ENCODE measurements around the gene ADAMTS8. TPM values are rescaled to one million over a fixed set of nuclear protein-coding genes. Genes with fewer than 3 reads are reported as not detected.
"Not testable (repeated sequence)": the region's sequence is repeated elsewhere in the genome, so short reads cannot be mapped to it uniquely, and the experiment has no call there.

The ADAMTS8 gene
- total RNA-seq, 2 donors from 2014 or later, result 1.00 to 4.0 TPM

GRCh38 chr11:130441719-130442118 is 13.3 kb upstream of the ADAMTS8 start:
- no peaks in the 10 kb centered on the region for H3K36me3 ChIP-seq (ENCODE audit: control insufficient read depth, insufficient read depth, low read length)
- no peak overlapping the region for H3K27ac ChIP-seq (ENCODE audit: low read depth, low read length)
- no peak overlapping the region for H3K9ac ChIP-seq (ENCODE audit: extremely low read depth, low read length, poor library complexity, severe bottlenecking)
- peaks cover 3% of the 10 kb centered on the region for H3K9me3 Mint-ChIP-seq
- no peaks in the 10 kb centered on the region for H3K9me3 ChIP-seq (ENCODE audit: control insufficient read depth, low read length)
- peaks cover 2% of the 10 kb centered on the region for H3K27me3 ChIP-seq (ENCODE audit: control insufficient read depth, insufficient read depth, low read length, poor library complexity, severe bottlenecking)
- no peak overlapping the region for H3K27ac Mint-ChIP-seq
- H3K4me3 ChIP-seq (ENCODE audit: low read length), result no peak overlapping the region
- no peaks in the 10 kb centered on the region for H3K36me3 Mint-ChIP-seq (ENCODE audit: low read depth)
- H3K27me3 Mint-ChIP-seq (ENCODE audit: insufficient read depth), result peaks cover 29% of the 10 kb centered on the region
- no peak for DNase-seq
- no peak for TF ChIP-seq CTCF (conservative IDR thresholded peaks at IDR 0.05)
- no peaks in the 10 kb centered on the region for H3K4me1 Mint-ChIP-seq
- H3K4me3 Mint-ChIP-seq, result no peak overlapping the region
- no peaks in the 10 kb centered on the region for H3K4me1 ChIP-seq (ENCODE audit: control insufficient read depth, insufficient read depth, low read length)
- 89 to 92% methylated on average over 1 of the region's 2 CpGs for WGBS, 2 experiments (ENCODE audit: insufficient coverage in 1 of 2, insufficient read length in 1 of 2)

GRCh38 chr11:130439876-130440275 is 11.5 kb upstream of the ADAMTS8 start:
- peaks cover 16% of the 10 kb centered on the region for H3K27me3 Mint-ChIP-seq (ENCODE audit: insufficient read depth)
- H3K4me3 ChIP-seq (ENCODE audit: low read length), result no peak overlapping the region
- no peaks in the 10 kb centered on the region for H3K36me3 ChIP-seq (ENCODE audit: control insufficient read depth, insufficient read depth, low read length)
- DNase-seq, result no peak
- WGBS, 2 experiments (ENCODE audit: insufficient coverage in 1 of 2, insufficient read length in 1 of 2), result 84% methylated on average over 3 to 6 of the region's 6 CpGs
- TF ChIP-seq CTCF (conservative IDR thresholded peaks at IDR 0.05), result no peak
- no peak overlapping the region for H3K9ac ChIP-seq (ENCODE audit: extremely low read depth, low read length, poor library complexity, severe bottlenecking)
- H3K4me3 Mint-ChIP-seq, result no peak overlapping the region
- H3K27me3 ChIP-seq (ENCODE audit: control insufficient read depth, insufficient read depth, low read length, poor library complexity, severe bottlenecking), result no peaks in the 10 kb centered on the region
- H3K27ac Mint-ChIP-seq, result no peak overlapping the region
- H3K4me1 ChIP-seq (ENCODE audit: control insufficient read depth, insufficient read depth, low read length), result no peaks in the 10 kb centered on the region
- peaks cover 3% of the 10 kb centered on the region for H3K9me3 Mint-ChIP-seq
- H3K9me3 ChIP-seq (ENCODE audit: control insufficient read depth, low read length), result no peaks in the 10 kb centered on the region
- peaks cover 1% of the 10 kb centered on the region for H3K4me1 Mint-ChIP-seq
- H3K36me3 Mint-ChIP-seq (ENCODE audit: low read depth), result no peaks in the 10 kb centered on the region
- no peak overlapping the region for H3K27ac ChIP-seq (ENCODE audit: low read depth, low read length)

- Histone ChIP-seq H3K4me1 (ENCODE audit: control insufficient read depth, insufficient read depth, low read length) (no peaks in the 10 kb centered on the region), H3K36me3 (ENCODE audit: control insufficient read depth, insufficient read depth, low read length) (no peaks in the 10 kb centered on the region), H3K4me3 (ENCODE audit: low read length) (no peak overlapping the region), H3K27ac (ENCODE audit: low read depth, low read length) (no peak overlapping the region), H3K27me3 (ENCODE audit: control insufficient read depth, insufficient read depth, low read length, poor library complexity, severe bottlenecking) (no peaks in the 10 kb centered on the region), H3K9me3 (ENCODE audit: control insufficient read depth, low read length) (no peaks in the 10 kb centered on the region), H3K9ac (ENCODE audit: extremely low read depth, low read length, poor library complexity, severe bottlenecking) (no peak overlapping the region)
- peaks cover 1% of the 10 kb centered on the region for H3K4me1 Mint-ChIP-seq
- no peaks in the 10 kb centered on the region for H3K36me3 Mint-ChIP-seq (ENCODE audit: low read depth)
- peaks cover 16% of the 10 kb centered on the region for H3K27me3 Mint-ChIP-seq (ENCODE audit: insufficient read depth)
- peaks cover 3% of the 10 kb centered on the region for H3K9me3 Mint-ChIP-seq
- TF ChIP-seq CTCF (conservative IDR thresholded peaks at IDR 0.05), result no peak
- WGBS, 2 experiments (ENCODE audit: insufficient coverage in 1 of 2, insufficient read length in 1 of 2), result 90 to 100% methylated on average over 2 to 4 of the region's 4 CpGs
- no peak overlapping the region for H3K4me3 Mint-ChIP-seq
- DNase-seq, result no peak
- no peak overlapping the region for H3K27ac Mint-ChIP-seq
Measured at GRCh38 chr11:130439160-130439519, 10.7 kb upstream of the ADAMTS8 start.

GRCh38 chr11:130438401-130439159 is 10.2 kb upstream of the ADAMTS8 start:
- not testable (repeated sequence) for H3K9me3 Mint-ChIP-seq; H3K9ac ChIP-seq (ENCODE audit: extremely low read depth, low read length, poor library complexity, severe bottlenecking); H3K4me3 ChIP-seq (ENCODE audit: low read length); H3K4me1 Mint-ChIP-seq; H3K9me3 ChIP-seq (ENCODE audit: control insufficient read depth, low read length); H3K36me3 ChIP-seq (ENCODE audit: control insufficient read depth, insufficient read depth, low read length); H3K27ac ChIP-seq (ENCODE audit: low read depth, low read length); H3K4me1 ChIP-seq (ENCODE audit: control insufficient read depth, insufficient read depth, low read length); H3K27ac Mint-ChIP-seq; H3K4me3 Mint-ChIP-seq; H3K27me3 ChIP-seq (ENCODE audit: control insufficient read depth, insufficient read depth, low read length, poor library complexity, severe bottlenecking); H3K36me3 Mint-ChIP-seq (ENCODE audit: low read depth); DNase-seq
- H3K27me3 Mint-ChIP-seq (ENCODE audit: insufficient read depth), result peaks cover 16% of the 10 kb centered on the region
- 93 to 95% methylated on average over 10 of the region's 10 CpGs for WGBS, 2 experiments (ENCODE audit: insufficient coverage in 1 of 2, insufficient read length in 1 of 2)
